ENCODE measurements around the gene KRT17.

Gene KRT17

DNA sequence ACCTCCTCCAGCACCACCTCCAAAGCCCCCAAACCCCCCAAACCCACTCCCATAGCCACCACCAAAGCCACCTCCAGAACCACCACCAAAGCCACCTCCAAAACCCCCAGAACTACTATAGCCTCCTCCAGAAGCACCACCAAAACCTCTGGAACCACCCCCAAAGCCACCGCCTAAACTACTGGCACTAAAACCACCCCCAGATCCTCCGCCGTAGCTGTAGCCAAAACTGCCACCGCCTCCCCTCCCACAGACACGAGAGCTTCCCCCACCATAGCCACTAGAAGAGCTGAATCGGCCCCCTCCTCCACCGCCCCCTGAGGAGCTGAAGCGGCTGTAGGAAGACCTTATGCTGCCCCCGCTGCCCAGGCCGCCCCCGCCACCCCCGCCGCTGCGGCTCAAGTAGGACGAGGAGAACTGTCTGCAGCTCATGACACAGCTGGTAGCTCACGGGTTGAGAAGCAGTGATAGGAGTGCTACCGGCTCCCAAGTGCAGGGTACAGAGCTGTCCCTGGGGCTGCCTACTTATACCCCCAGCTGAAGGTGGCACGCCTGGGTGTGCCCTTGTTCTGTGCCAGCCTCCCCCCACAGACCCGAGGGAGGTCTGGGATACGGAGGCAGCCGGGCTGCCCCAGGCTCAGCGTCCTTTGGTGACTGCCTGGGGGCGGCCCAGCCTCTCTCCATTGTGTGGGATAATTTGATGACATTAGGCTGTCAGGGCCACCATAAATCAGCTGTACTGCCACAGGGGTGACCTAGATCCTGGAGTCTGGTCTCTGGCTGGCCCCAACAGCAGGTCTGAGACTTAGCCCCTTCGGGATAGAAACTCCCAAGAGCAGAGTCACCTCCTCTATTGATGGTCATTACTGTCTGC, 52.6 kb downstream of the KRT17 start, which contains the start of gene KRT9:
TSS of gene KRT9 (minus strand) at position 499 of the 874 bp plus-strand sequence. CDS start at position 432, 67 bp downstream.
- DNase-seq (ENCODE audit: low spot score), result no peak
